DND-41 (cell line): ENCODE measurements around the gene SUPT3H.
"Not testable (repeated sequence)": the region's sequence is repeated elsewhere in the genome, so short reads cannot be mapped to it uniquely, and the experiment has no call there.

Experiments
- ATAC-seq: fragments of 200-7000 bp; cut with Tn5 transposase; 3 replicates; pipeline ENCODE4 v1.9.1; 2021; ENCODE audit warnings: low read depth; ENCODE audit not compliant: insufficient read depth
- DNase-seq: peaks from one replicate; pipeline ENCODE4 v3.0.0-alpha.2; 2020
- H2AFZ ChIP-seq: 2 replicates; pipeline ENCODE4 v1.6.0; 2012; ENCODE audit warnings: low read depth, low read length
- H3K27ac ChIP-seq: 2 replicates; pipeline ENCODE4 v1.5.1; 2012; ENCODE audit warnings: low read length, inconsistent platforms
- H3K27me3 ChIP-seq: fragments of 200-600 bp; sonication (generic); 2 replicates; pipeline ENCODE4 v1.6.0; 2012; ENCODE audit warnings: low read length, mild to moderate bottlenecking, inconsistent platforms; ENCODE audit not compliant: insufficient read depth, poor library complexity
- H3K36me3 ChIP-seq: 2 replicates; pipeline ENCODE4 v1.5.1; 2012; ENCODE audit warnings: low read length, inconsistent platforms; ENCODE audit not compliant: insufficient read depth
- H3K4me1 ChIP-seq: 2 replicates; pipeline ENCODE4 v1.5.1; 2012; ENCODE audit warnings: mild to moderate bottlenecking, low read length; ENCODE audit not compliant: insufficient read depth
- H3K4me2 ChIP-seq: 2 replicates; pipeline ENCODE4 v1.6.0; 2012; ENCODE audit warnings: mild to moderate bottlenecking, moderate library complexity, low read length, inconsistent platforms; ENCODE audit not compliant: insufficient read depth
- H3K4me3 ChIP-seq, 2 experiments: fragments of 200-600 bp in 1 of 2; shearing (Covaris generic) in 1 of 2; 2 replicates each; pipeline ENCODE4 v1.5.1; 2012 to 2016; ENCODE audit warnings: inconsistent platforms in 2 of 2, low read length in 2 of 2, mild to moderate bottlenecking in 2 of 2, low read depth in 1 of 2, moderate library complexity in 1 of 2
- H3K79me2 ChIP-seq: 2 replicates; pipeline ENCODE4 v1.6.0; 2012; ENCODE audit warnings: low read length, inconsistent platforms; ENCODE audit not compliant: insufficient read depth
- H3K9ac ChIP-seq: 2 replicates; pipeline ENCODE4 v1.6.0; 2012; ENCODE audit warnings: low read depth, mild to moderate bottlenecking, inconsistent platforms, low read length, moderate library complexity
- H3K9me3 ChIP-seq: 2 replicates; pipeline ENCODE4 v1.5.1; 2012; ENCODE audit warnings: low read length, moderate library complexity, mild to moderate bottlenecking, inconsistent platforms; ENCODE audit not compliant: insufficient read depth, severe bottlenecking
- H4K20me1 ChIP-seq: 2 replicates; pipeline ENCODE4 v1.6.0; 2012; ENCODE audit warnings: low read length; ENCODE audit not compliant: insufficient read depth
- CTCF ChIP-seq: IDR thresholded peaks from 2 replicates; pipeline ENCODE4 v1.5.1; 2012; ENCODE audit warnings: borderline replicate concordance, low read length, moderate library complexity, mild to moderate bottlenecking; ENCODE audit not compliant: poor library complexity, severe bottlenecking; ENCODE audit errors: extremely low read depth
- EZH2 ChIP-seq: IDR thresholded peaks from 3 replicates; pipeline ENCODE4 v1.6.1; 2012; ENCODE audit warnings: borderline replicate concordance, low read depth, mild to moderate bottlenecking, moderate library complexity, low read length, inconsistent platforms; ENCODE audit not compliant: severe bottlenecking

The SUPT3H gene

DNA sequence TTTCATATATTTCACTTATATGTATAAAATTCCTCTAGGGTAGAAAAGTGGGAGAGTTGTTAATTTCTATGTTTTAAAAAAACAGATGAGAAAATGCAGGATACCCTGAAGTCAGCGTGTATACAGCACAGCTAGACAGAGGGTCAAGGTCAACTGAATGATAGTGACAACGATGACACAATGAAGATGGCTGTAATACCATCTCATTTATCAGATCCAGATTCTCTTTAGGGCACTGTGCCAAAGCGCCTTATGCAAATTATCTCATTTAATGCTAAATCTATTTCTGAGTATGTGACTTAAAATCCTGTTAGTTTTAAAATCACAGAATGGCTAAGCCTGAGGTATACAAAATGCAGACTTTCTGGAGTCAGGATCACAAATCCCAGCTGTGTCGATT lies 481.0 kb downstream of the SUPT3H start:
- no peaks in the 10 kb centered on the region for H3K27me3 ChIP-seq
- no peaks in the 10 kb centered on the region for H3K4me1 ChIP-seq
- no peak overlapping the region for H3K9ac ChIP-seq
- H3K79me2 ChIP-seq, result no peaks in the 10 kb centered on the region
- no peaks in the 10 kb centered on the region for H4K20me1 ChIP-seq
- ATAC-seq (no peak), DNase-seq (no peak)
- H3K4me2 ChIP-seq, result no peak overlapping the region
- no peaks in the 10 kb centered on the region for H3K9me3 ChIP-seq
- no peak overlapping the region for H3K27ac ChIP-seq
- no peak overlapping the region for H3K4me3 ChIP-seq
- no peaks in the 10 kb centered on the region for H3K36me3 ChIP-seq
- TF ChIP-seq CTCF, result no peak
- no peak for TF ChIP-seq EZH2
- H2AFZ ChIP-seq, result no peak overlapping the region

DNA sequence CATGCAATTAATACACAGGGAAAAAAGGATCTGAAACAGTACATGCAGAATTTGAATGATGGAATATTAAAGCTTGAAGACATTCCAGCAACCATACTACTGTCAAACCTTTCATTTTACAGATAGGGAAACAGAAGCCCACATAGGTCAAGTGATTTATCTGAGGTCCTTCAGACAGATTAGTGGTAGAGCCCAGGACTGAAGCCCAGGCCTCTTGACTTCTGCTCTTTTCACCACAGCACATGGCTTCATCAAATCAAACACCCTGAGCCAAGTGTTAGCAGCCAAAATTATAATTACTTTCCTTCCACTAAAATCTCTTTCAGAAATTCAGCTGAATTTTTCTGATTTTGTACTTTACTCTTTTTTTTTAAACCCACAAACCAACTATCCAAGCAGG lies 485.2 kb downstream of the SUPT3H start:
- no peak overlapping the region for H2AFZ ChIP-seq
- H3K9me3 ChIP-seq, result no peaks in the 10 kb centered on the region
- H3K79me2 ChIP-seq, result no peaks in the 10 kb centered on the region
- no peak overlapping the region for H3K27ac ChIP-seq
- DNase-seq (no peak), ATAC-seq (no peak)
- no peaks in the 10 kb centered on the region for H3K36me3 ChIP-seq
- H3K27me3 ChIP-seq, result no peaks in the 10 kb centered on the region
- no peaks in the 10 kb centered on the region for H4K20me1 ChIP-seq
- no peak overlapping the region for H3K4me3 ChIP-seq
- H3K4me2 ChIP-seq, result no peak overlapping the region
- no peak for TF ChIP-seq EZH2
- no peak for TF ChIP-seq CTCF
- no peaks in the 10 kb centered on the region for H3K4me1 ChIP-seq
- H3K9ac ChIP-seq, result no peak overlapping the region

GRCh38 chr6:44879071-44879470 lies 498.7 kb downstream of the SUPT3H start:
- not testable (repeated sequence) for H3K4me2 ChIP-seq, H3K9me3 ChIP-seq, H3K9ac ChIP-seq, ATAC-seq, H3K27ac ChIP-seq, H4K20me1 ChIP-seq, H2AFZ ChIP-seq, H3K27me3 ChIP-seq, DNase-seq, H3K79me2 ChIP-seq, H3K4me1 ChIP-seq, H3K4me3 ChIP-seq, H3K36me3 ChIP-seq

DNA sequence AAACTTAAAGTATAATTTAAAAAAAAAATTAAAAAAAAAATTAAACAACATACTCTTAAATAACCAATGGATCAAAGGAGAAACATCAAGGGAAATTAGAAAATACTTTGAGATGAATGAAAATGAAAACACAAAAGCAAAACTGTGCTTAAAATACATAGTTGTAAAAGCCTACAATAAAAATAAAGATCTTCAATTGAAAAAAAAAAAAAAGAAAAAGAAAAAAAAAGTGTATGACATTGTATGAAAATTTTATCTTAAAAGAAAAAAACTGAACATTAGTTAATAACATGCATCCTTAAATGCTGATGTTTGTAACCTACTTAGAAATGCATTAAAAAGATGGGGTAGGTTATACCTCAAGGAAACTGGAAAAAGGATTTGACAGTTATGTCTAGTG lies 501.1 kb downstream of the SUPT3H start:
- H3K4me3 ChIP-seq, H3K79me2 ChIP-seq, H4K20me1 ChIP-seq, DNase-seq, ATAC-seq, H3K9ac ChIP-seq, H3K4me2 ChIP-seq, H3K27ac ChIP-seq, H3K4me1 ChIP-seq, H3K27me3 ChIP-seq, H3K9me3 ChIP-seq, H3K36me3 ChIP-seq, H2AFZ ChIP-seq: not testable (repeated sequence)
